Activated CD4-positive, alpha-beta T cell treated with anti-CD3 and anti-CD28 coated beads, Interleukin-2, amount 50 U/mL, for 48 hours (primary cell): ENCODE results near the gene SPECC1.
"Not testable (repeated sequence)": the region's sequence is repeated elsewhere in the genome, so short reads cannot be mapped to it uniquely, and the experiment has no call there.

ENCODE experiments used
- DNase-seq, 2 experiments: peaks; one replicate each; pipeline ENCODE4 v3.0.0-alpha.2; 2020

SPECC1 gene

GRCh38 chr17:20327739-20328138, 318.6 kb downstream of the SPECC1 start:
- not testable (repeated sequence) for DNase-seq

GRCh38 chr17:20351405-20351804, 342.2 kb downstream of the SPECC1 start:
- DNase-seq, result not testable (repeated sequence)

- DNase-seq, result not testable (repeated sequence)
Measured at GRCh38 chr17:20352567-20352966, 343.4 kb downstream of the SPECC1 start.

GRCh38 chr17:20363846-20364245, 354.7 kb downstream of the SPECC1 start:
- DNase-seq, result not testable (repeated sequence)
